Measurements from ENCODE around the gene ADORA3. TPM values are rescaled to one million over a fixed set of nuclear protein-coding genes. Genes with fewer than 3 reads are reported as not detected.
"Not testable (repeated sequence)": the region's sequence is repeated elsewhere in the genome, so short reads cannot be mapped to it uniquely, and the experiment has no call there.

The ADORA3 gene
- 0.10 TPM in 1 of 2 replicates, not detected in the other for total RNA-seq (2014; rRNA removed; shearing (Covaris generic))

DNA sequence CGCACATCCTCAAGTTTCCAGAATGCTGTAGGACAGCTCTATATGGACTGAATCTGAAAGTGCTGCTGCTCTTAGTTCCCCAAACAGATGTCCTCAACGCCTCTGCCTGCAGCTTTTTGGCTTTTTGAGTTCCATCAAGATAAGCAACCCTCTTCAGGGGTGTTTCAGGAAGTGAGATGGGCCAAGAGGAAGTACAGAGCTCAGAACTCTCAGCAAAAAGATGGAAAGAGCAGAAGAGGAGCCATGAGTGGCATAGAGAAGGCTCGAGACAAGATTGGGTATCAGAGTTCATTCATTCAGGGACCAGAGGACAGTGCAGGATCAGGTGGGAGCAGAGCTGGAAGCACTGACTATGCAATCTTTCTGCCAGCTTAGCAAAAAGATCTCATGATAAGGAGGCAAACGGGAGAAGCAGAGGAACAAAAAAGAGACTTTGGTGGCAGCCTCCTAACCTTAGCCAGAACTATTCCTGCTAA is at the start of gene ADORA3, which contains the start of gene TMIGD3:
ADORA3 (minus strand) TSS at position 49 of the 476 bp plus-strand sequence. CDS start 279 bp downstream, outside the sequence.
TMIGD3 (minus strand) TSS at position 49 of the 476 bp plus-strand sequence. CDS start 279 bp downstream, outside the sequence.
- no peaks in the 10 kb centered on the region for H3K9me3 ChIP-seq (replicated peaks)
- no peak for DNase-seq
- H3K36me3 ChIP-seq, result no peaks in the 10 kb centered on the region
- peaks cover 3% of the 10 kb centered on the region; the same call in 1 of the 2 replicates for H3K4me1 ChIP-seq
- H3K27me3 ChIP-seq, result peaks cover 3% of the 10 kb centered on the region; the same call in 1 of the 2 replicates
- no peak within 1 kb of the TSS for H3K4me3 ChIP-seq
- H3K27ac ChIP-seq, result no peak within 1 kb of the TSS

DNA sequence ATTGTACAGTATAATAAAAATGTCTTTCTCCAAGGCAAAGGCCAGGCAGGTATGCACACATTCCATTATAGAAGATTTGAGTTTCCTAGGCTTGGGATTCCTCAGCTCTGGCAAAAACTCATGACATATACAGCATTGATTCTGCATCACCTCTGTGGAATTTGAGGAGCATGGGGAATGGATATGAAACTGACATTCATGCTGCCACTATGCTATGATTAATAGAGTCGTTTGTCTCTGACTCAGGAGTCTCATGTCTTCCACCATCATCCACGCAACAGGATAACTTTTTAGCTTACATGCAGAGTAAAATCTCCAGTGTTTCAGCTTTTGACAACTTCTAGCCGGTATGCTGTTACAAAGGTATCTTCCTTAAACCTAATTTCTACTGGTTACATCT is 49.8 kb upstream of the ADORA3 start:
- DNase-seq, result no peak
- no peaks in the 10 kb centered on the region for H3K4me1 ChIP-seq
- no peak overlapping the region for H3K27ac ChIP-seq
- no peaks in the 10 kb centered on the region for H3K9me3 ChIP-seq (replicated peaks)
- no peak overlapping the region for H3K4me3 ChIP-seq
- no peaks in the 10 kb centered on the region for H3K36me3 ChIP-seq
- peaks cover 13% of the 10 kb centered on the region for H3K27me3 ChIP-seq

DNA sequence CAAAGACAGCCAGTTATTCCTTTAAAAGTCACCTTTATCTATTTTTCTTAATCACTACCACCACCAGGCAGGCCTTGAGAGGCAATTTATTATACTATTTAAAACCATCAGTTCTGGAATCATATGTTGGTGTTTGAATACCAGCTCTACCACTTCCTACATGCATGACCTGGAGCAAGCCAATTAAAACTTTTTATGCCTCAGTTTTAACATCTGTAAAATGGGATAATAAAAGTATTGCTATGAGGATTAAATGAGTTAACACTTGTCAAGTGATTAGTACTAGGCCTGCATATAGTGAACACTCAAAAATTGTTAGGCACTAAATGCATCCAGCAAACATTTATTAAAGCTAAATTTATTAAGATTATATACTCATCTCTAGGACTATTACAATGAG is 49.2 kb upstream of the ADORA3 start:
- no peaks in the 10 kb centered on the region for H3K36me3 ChIP-seq

DNA sequence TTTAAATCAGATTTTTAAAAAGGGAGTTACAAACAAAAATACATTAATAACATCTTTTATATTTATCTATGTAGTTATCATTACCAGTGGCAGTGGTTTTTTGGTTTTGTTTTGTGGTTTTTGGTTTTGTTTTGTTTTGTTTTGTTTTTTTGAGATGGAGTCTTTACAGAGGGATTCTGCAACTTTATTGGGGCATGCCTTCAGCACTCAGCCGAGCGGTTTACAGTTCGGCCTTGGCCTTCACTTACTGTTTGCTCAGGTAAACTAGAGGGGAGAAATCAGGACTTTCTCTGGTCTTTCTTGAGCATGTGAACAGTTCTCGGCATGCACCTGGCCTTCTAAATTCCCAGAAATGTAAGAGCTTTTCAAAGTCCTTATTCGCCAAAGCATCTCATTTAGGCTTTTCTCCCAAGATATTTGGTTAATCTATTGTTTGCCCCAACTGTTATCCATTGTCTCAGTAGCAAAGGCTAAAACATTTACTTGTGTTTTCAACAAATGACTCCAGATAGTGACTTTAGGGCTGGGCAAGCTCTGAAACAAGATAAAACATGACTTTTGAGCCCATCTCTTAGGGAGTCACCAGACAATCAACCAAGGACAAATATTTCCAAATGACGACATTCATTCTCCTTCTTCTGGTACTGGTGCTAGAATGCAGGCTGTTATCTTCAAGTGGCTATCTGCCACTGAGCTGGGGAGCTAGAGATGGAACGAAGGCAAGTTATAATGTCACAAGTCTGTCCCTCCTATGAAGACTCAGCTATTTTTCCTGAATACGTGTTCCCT is 48.4 kb upstream of the ADORA3 start:
- Histone ChIP-seq H3K27me3 (peaks cover 13% of the 10 kb centered on the region), H3K27ac (no peak overlapping the region), H3K36me3 (no peaks in the 10 kb centered on the region), H3K4me1 (no peaks in the 10 kb centered on the region), H3K4me3 (no peak overlapping the region), H3K9me3 (replicated peaks) (no peaks in the 10 kb centered on the region)
- DNase-seq, result no peak

More for the DNA sequence above, 49.2 kb upstream of the ADORA3 start:
- Histone ChIP-seq H3K4me3 (no peak overlapping the region), H3K27ac (no peak overlapping the region), H3K9me3 (replicated peaks) (no peaks in the 10 kb centered on the region), H3K4me1 (no peaks in the 10 kb centered on the region), H3K27me3 (peaks cover 13% of the 10 kb centered on the region)
- no peak for DNase-seq

DNA sequence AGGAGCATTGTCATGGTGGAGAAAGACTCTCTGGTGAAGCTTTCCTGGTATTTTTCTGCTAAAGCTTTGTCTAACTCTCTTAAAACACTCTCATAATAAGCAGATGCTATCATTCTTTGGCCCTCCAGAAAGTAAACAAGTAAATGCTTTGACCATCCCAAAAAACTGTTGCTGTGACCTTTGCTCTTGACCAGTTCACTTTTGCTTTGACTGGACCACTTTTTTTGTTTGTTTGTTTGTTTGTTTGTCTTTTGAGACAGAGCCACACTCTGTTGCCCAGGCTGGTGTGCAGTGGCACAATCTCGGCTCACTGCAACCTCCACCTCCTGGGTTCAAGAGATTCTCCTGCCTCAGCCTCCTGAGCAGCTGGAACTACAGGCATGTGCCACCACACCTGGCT is 44.4 kb upstream of the ADORA3 start:
- H3K36me3 ChIP-seq; H3K4me3 ChIP-seq; H3K4me1 ChIP-seq; H3K9me3 ChIP-seq (replicated peaks); DNase-seq; H3K27me3 ChIP-seq; H3K27ac ChIP-seq: not testable (repeated sequence)

DNA sequence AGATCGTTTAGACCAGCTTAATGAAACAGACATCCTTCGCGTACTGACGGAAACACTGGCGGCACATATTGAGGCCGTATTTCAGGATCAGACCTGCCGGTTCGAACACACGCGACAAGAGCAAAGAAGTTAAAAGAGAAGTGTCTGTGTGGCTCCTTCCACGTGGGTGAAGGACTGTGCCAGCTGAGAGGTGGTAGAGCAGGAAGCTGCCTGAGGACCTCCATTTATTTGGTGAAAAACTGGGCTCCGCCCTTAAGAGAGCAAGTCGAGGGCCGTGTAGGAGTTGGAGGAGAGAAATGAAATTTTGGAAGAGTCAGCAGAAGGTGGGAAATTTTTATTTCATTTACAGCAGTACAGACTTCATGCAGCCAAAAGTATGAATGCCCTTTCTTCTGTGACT is 38.8 kb upstream of the ADORA3 start:
- no peak overlapping the region for H3K4me3 ChIP-seq
- DNase-seq, result no peak

DNA sequence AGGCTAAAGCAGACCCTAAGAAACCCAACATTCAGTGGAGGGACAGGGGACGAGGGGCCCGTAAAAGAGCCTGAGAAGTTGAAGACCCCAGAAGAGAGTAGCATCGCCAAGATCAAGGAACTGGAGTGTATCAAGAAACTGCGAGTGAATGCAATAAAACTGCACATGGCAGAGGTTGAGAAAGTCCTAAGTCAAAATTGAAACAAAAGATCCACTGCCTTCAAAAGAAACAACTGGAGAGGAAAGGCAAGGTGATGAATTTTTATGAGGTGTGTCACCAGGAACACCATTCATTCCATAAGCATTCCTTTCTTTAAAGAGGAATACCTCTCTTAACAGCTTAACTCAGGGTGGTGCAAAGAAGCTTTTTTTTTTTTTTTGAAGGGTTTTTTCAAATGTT is 38.3 kb upstream of the ADORA3 start:
- DNase-seq, result no peak
- Histone ChIP-seq H3K4me1 (no peaks in the 10 kb centered on the region), H3K36me3 (no peaks in the 10 kb centered on the region), H3K9me3 (replicated peaks) (no peaks in the 10 kb centered on the region), H3K4me3 (no peak overlapping the region), H3K27me3 (peaks cover 3% of the 10 kb centered on the region), H3K27ac (no peak overlapping the region)

More for the DNA sequence above, 38.8 kb upstream of the ADORA3 start:
- H3K27ac ChIP-seq, result no peak overlapping the region
- H3K27me3 ChIP-seq, result peaks cover 3% of the 10 kb centered on the region
- H3K36me3 ChIP-seq, result no peaks in the 10 kb centered on the region
- H3K4me1 ChIP-seq, result no peaks in the 10 kb centered on the region
- no peaks in the 10 kb centered on the region for H3K9me3 ChIP-seq (replicated peaks)

DNA sequence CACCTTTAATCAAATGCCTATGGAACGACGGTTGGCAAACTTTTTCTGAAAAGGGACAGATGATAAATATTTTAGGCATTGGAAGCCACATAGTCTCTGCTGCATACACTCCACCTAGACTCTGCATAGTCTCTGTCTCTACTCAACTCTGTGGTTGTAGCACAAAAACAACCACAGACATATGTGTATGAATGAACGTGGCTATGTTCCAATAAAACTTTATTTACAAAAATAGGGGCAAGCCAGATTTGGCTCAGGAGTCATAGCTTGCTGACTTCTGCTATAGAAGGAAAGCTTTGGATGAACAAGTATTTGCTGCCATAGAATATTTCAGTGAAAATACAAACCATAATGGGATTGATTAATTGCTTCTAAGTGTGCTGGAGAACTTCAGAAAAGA is 37.5 kb upstream of the ADORA3 start:
- Histone ChIP-seq H3K36me3 (no peaks in the 10 kb centered on the region), H3K27ac (no peak overlapping the region), H3K9me3 (replicated peaks) (no peaks in the 10 kb centered on the region), H3K4me1 (no peaks in the 10 kb centered on the region), H3K27me3 (peaks cover 2% of the 10 kb centered on the region), H3K4me3 (no peak overlapping the region)
- DNase-seq, result no peak

DNA sequence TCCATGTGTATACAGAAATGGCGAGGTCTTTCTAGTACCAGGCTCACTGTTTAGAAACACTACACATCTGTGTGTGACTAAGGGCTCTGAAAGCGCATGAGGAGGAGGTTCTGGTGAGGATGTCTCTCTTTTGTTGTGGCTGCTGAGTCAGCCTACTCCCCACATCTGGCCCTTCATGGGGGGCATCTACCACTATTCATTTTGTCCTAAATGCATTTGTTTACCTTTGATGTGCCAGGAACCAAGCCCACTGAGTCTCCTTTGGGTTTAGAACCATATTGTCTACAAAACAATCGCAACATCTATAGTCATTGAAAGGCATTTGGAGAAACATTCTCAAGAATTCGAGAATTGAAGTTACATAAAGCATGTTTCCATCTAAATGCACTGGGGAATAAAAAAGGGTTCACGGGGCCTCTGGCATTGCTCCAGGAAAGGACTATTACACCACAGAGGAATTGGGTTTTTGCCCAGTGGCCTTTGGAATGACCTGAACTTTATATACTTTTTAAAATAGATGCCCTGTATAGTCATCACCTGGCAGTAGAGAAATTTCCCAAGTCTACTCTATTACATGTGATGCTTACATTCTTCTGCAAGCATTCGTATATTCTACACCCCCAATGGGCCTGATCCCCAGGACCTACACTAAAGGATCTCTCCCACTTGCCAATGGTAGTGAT is 35.1 kb upstream of the ADORA3 start:
- Histone ChIP-seq H3K4me1 (no peaks in the 10 kb centered on the region), H3K4me3 (no peak overlapping the region), H3K36me3 (no peaks in the 10 kb centered on the region), H3K9me3 (replicated peaks) (no peaks in the 10 kb centered on the region), H3K27ac (no peak overlapping the region), H3K27me3 (peaks cover 4% of the 10 kb centered on the region; the same call in 1 of the 2 replicates)
- DNase-seq, result no peak

DNA sequence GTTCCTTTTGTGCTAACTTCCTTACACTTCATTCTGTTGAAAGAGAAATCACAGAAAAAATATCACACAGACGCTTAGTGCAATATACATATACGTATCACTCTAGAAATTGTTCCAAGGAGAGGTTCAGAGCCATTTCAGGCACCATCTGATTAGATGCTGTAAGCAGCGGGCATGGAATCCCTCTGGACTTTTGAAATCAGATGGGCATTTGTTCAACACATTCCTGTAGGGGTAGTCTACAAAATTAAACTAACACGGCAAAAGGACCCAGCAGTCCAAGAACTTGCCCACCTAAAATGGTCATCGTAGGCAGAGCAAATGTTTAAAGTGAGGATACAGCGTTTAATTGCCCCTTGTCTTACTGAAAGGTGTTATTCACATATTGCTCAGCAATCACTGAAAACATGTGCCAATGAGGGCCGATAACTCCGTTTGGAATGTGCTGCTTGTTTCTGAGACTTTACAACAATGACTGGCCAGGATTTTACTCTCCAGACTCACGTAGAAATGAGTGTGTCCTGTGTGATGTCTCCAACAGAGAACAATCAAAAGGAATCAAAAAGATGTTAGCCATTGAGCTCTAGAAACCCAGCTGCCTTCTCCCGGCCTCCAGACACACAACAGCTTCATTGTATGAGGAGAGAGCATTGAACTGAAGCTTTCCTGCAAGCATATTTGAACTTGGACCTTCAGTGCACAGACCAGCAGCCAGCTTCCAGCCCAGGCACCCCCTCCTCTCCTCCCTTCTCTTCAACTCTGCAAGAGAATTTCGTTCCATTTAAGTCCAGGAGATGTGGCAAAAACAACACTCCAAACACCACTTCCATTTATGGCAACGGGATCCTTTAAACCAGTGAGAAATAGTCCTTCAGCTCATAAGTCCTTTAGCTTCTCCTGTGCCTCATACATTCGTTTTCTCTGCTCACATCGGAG is 32.1 kb upstream of the ADORA3 start:
- H3K27ac ChIP-seq, result no peak overlapping the region
- DNase-seq, result peak in 1 of 2 experiments; percentile 6
- 0 out of 2 replicates have a peak, but pooled peaks cover 2% of the 10 kb centered on the region for H3K9me3 ChIP-seq (replicated peaks)
- H3K4me3 ChIP-seq, result no peak overlapping the region
- H3K36me3 ChIP-seq, result no peaks in the 10 kb centered on the region
- H3K4me1 ChIP-seq, result no peaks in the 10 kb centered on the region
- H3K27me3 ChIP-seq, result peaks cover 4% of the 10 kb centered on the region; the same call in 1 of the 2 replicates

DNA sequence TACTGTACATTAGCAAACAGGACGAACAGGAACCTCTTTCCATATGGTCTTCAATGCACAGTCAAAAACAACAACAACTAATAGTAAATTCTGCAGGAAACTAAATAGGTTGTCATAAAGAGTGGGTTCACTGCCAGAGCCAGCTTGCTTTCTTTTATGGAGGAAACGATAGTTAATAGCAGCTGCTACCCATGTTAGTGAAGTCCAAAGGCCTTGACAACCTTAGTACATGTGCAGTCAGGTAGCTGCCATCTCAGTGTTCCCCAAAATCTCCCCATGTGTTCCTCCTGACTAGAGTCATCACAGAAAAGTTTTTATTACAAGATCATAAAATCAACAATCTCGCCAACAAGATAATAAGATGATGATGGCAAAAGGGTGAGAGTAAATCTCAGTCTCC is 16.6 kb upstream of the ADORA3 start:
- Histone ChIP-seq H3K4me1 (no peaks in the 10 kb centered on the region), H3K27ac (no peak overlapping the region), H3K4me3 (no peak overlapping the region), H3K27me3 (peaks cover 5% of the 10 kb centered on the region; the same call in 1 of the 2 replicates), H3K36me3 (no peaks in the 10 kb centered on the region), H3K9me3 (replicated peaks) (no peaks in the 10 kb centered on the region)
- no peak for DNase-seq

DNA sequence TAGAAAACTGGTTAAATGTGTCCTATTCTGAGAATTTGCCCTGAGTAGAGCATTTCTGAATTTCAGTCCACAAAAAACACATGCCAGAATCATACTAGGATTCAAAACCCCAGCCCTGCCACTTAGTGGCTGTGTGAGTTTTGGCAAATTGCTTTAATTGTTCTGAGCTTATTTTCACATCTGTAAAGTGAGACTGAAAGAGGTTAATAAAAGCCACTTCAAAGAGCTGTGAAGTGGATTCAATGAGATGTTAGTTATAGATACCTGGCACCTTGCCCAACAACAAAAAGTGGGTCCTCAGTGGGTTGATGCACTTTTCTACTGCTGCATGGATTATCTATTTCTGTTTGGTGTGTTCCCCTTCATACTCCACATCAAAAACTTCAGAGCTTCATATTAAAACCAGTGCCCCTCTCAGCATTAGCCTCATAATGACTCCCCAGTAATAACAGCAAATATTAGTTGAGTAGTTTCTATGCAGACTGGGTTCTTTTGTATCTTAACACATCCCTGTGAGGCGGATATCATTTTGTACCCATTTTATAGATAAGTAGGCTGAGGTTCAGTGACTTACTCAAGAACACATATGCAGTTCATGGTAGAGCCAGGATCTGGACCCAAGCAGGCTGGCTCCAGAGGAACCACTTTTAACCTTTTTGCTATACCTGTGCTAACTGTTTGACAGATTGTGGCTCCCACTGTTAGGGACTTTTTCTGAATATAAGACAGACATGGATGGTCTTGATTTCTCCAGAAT is 14.2 kb upstream of the ADORA3 start:
- Histone ChIP-seq H3K4me3 (no peak overlapping the region), H3K4me1 (no peaks in the 10 kb centered on the region), H3K36me3 (no peaks in the 10 kb centered on the region), H3K9me3 (replicated peaks) (no peaks in the 10 kb centered on the region), H3K27ac (no peak overlapping the region), H3K27me3 (peaks cover 5% of the 10 kb centered on the region; the same call in 1 of the 2 replicates)
- DNase-seq, result no peak

DNA sequence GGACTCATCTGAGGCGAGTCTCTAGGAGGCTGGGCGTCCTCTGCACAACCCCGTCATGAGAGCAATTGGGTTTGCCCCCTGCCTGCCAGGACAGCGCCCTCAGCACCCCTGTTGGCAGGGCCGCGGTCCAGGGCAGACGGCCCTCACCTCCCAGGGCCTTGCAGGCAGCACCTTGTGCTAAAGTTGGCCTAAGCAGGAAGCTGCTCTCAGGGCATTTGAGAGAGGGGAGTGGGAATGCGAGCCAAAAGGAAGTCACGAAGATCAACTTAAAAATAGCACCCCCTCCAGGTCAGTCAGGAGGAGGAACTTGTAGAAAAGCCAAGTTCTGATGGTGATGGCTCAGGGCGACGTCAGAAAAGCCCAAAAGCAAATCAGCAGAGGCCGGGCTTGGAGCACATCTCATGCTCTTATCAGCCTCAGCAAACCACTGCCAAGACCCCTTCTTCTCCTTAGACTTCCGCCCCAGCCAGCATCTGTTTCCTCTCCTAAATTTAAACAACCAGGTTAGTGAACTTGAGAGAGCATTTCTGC is 12.6 kb upstream of the ADORA3 start:
- DNase-seq, result no peak
- Histone ChIP-seq H3K27me3 (peaks cover 5% of the 10 kb centered on the region; the same call in 1 of the 2 replicates), H3K36me3 (no peaks in the 10 kb centered on the region), H3K4me1 (no peaks in the 10 kb centered on the region), H3K9me3 (replicated peaks) (no peaks in the 10 kb centered on the region), H3K4me3 (no peak overlapping the region), H3K27ac (no peak overlapping the region)
